HCT116 (cell line): ENCODE data around the gene TMEM187. TPM values are rescaled to one million over a fixed set of nuclear protein-coding genes. Genes with fewer than 3 reads are reported as not detected.

Source experiments
- ATAC-seq: fragments of 200-7000 bp; cut with Tn5 transposase; 2 replicates; pipeline ENCODE4 v1.9.1; 2020; ENCODE audit warnings: mild to moderate bottlenecking, moderate library complexity
- BruUV-seq: library from RNA; stranded (reverse); fragments of 400-500 nt; replicated peaks from 2 replicates; lab custom pipeline; 2021; lab: Mats Ljungman, UMichigan
- CTCF ChIA-PET: fragments of 300-600 bp; sonication (Branson Sonifier 250); formaldehyde crosslinking; loops from one replicate; lab custom pipeline; 2021; ENCODE audit warnings: antibody characterized with exemption; lab: Charles Lee
- POLR2A ChIA-PET: fragments of 300-600, 350-600 bp; sonication (Branson Sonifier 250); formaldehyde crosslinking; loops from one replicate; lab custom pipeline; 2021; ENCODE audit warnings: antibody characterized with exemption; lab: Charles Lee
- RAD21 ChIA-PET, 2 experiments: fragments of 300-600 bp; sonication (Branson Sonifier 250); formaldehyde crosslinking; loops; one replicate each; lab custom pipeline; 2023; ENCODE audit warnings: low total read pairs in 2 of 2; ENCODE audit not compliant: uncharacterized antibody in 2 of 2, unreplicated experiment in 2 of 2, low non-redundant PET in 1 of 2; lab: Charles Lee
- DNase-seq: peaks from one replicate; pipeline ENCODE4 v3.0.0-alpha.2; 2010; ENCODE audit warnings: low read depth, low spot score
- H2AFZ ChIP-seq: fragments of 200-600 bp; shearing (Covaris generic), sonication (generic); 2 replicates; pipeline ENCODE4 v1.6.1; 2017; ENCODE audit warnings: low read depth, mixed run types, mixed read lengths, antibody characterized with exemption, low read length; ENCODE audit not compliant: poor library complexity, severe bottlenecking
- H3K27ac ChIP-seq: 2 replicates; pipeline ENCODE4 v1.5.1; 2012; ENCODE audit warnings: low read depth, low read length
- H3K27me3 ChIP-seq: fragments of 200-600 bp; sonication (generic); 2 replicates; pipeline ENCODE4 v1.6.1; 2016; ENCODE audit warnings: mixed run types, low read length, mixed read lengths; ENCODE audit not compliant: insufficient read depth
- H3K36me3 ChIP-seq, 2 experiments: fragments of 200-500 bp in 1 of 2; fragments of 200-600 bp in 1 of 2; sonication (Bioruptor generic) in 1 of 2; sonication (generic) in 1 of 2; 2 replicates each; pipeline versions ENCODE4 v1.5.1 to v1.6.1; 2014 to 2016; ENCODE audit warnings: low read length in 2 of 2, inconsistent platforms in 1 of 2, mixed read lengths in 1 of 2, mixed run types in 1 of 2; ENCODE audit not compliant: insufficient read depth in 2 of 2, control insufficient read depth in 1 of 2
- H3K4me1 ChIP-seq, 2 experiments: fragments of 200-600 bp in 1 of 2; sonication (generic) in 1 of 2; 2 replicates each; pipeline versions ENCODE4 v1.5.1 to v1.6.1; 2012 to 2017; ENCODE audit warnings: low read length in 2 of 2, inconsistent platforms in 1 of 2, mild to moderate bottlenecking in 1 of 2, mixed read lengths in 1 of 2, mixed run types in 1 of 2, moderate library complexity in 1 of 2; ENCODE audit not compliant: insufficient read depth in 2 of 2, control insufficient read depth in 1 of 2
- H3K4me2 ChIP-seq: fragments of 200-600 bp; sonication (generic); 2 replicates; pipeline ENCODE4 v1.6.1; 2017; ENCODE audit warnings: mixed run types, low read length, mixed read lengths
- H3K4me3 ChIP-seq, 2 experiments: fragments of 200-600 bp in 1 of 2; sonication (generic) in 1 of 2; replicated peaks in 1 of 2; 2 replicates each; pipeline ENCODE4 v1.5.1; 2011 to 2016; ENCODE audit warnings: low read length in 2 of 2, control low read depth in 1 of 2, low read depth in 1 of 2, mild to moderate bottlenecking in 1 of 2, mixed read lengths in 1 of 2, mixed run types in 1 of 2
- H3K79me2 ChIP-seq: fragments of 200-600 bp; sonication (generic); 2 replicates; pipeline ENCODE4 v1.6.1; 2017; ENCODE audit warnings: mild to moderate bottlenecking, mixed run types, low read length, moderate library complexity, mixed read lengths; ENCODE audit not compliant: insufficient read depth
- H3K9ac ChIP-seq: fragments of 200-600 bp; sonication (generic); 2 replicates; pipeline ENCODE4 v1.6.1; 2016; ENCODE audit warnings: low read length, mixed read lengths
- H3K9me2 ChIP-seq: fragments of 200-600 bp; sonication (generic), shearing (Covaris generic); 2 replicates; pipeline ENCODE4 v1.6.1; 2017; ENCODE audit warnings: mixed run types, mild to moderate bottlenecking, moderate library complexity; ENCODE audit not compliant: insufficient read depth
- H3K9me3 ChIP-seq, 2 experiments: fragments of 200-500 bp in 1 of 2; fragments of 200-600 bp in 1 of 2; sonication (Bioruptor generic) in 1 of 2; sonication (generic) in 1 of 2; 2 replicates each; pipeline ENCODE4 v1.6.1; 2014 to 2017; ENCODE audit warnings: low read length in 2 of 2, mixed read lengths in 2 of 2, inconsistent platforms in 1 of 2, low read depth in 1 of 2, mild to moderate bottlenecking in 1 of 2, mixed run types in 1 of 2, moderate library complexity in 1 of 2; ENCODE audit not compliant: control insufficient read depth in 1 of 2, insufficient read depth in 1 of 2
- H4K20me1 ChIP-seq: fragments of 200-600 bp; sonication (generic), shearing (Covaris generic); 2 replicates; pipeline ENCODE4 v1.6.1; 2017; ENCODE audit warnings: mixed run types, mild to moderate bottlenecking, moderate library complexity; ENCODE audit not compliant: insufficient read depth
- EGR1 ChIP-seq: IDR thresholded peaks from 2 replicates; pipeline ENCODE4 v1.6.1; 2012; ENCODE audit warnings: low read depth
- EZH2 ChIP-seq: fragments of 200-600 bp; sonication (generic); IDR thresholded peaks from 2 replicates; pipeline ENCODE4 v1.6.1; 2017; ENCODE audit warnings: antibody characterized with exemption, mixed run types
- EZH2phosphoT487 ChIP-seq: fragments of 200-600 bp; IDR thresholded peaks from 2 replicates; pipeline ENCODE4 v1.6.1; 2018; ENCODE audit warnings: antibody characterized with exemption, borderline replicate concordance
- FOSL1 ChIP-seq: IDR thresholded peaks from 2 replicates; pipeline ENCODE4 v1.6.1; 2012; ENCODE audit warnings: low read depth
- JUND ChIP-seq: IDR thresholded peaks from 2 replicates; pipeline ENCODE4 v1.6.1; 2012
- POLR2AphosphoS5 ChIP-seq: IDR thresholded peaks from 2 replicates; pipeline ENCODE4 v1.6.1; 2011; ENCODE audit warnings: mild to moderate bottlenecking, low read depth, low read length, moderate library complexity
- RAD21 ChIP-seq: IDR thresholded peaks from 2 replicates; pipeline ENCODE4 v1.6.1; 2012; ENCODE audit warnings: low read depth, mild to moderate bottlenecking
- SP1 ChIP-seq: IDR thresholded peaks from 2 replicates; pipeline ENCODE4 v1.6.1; 2012; ENCODE audit warnings: low read depth
- TCF7L2 ChIP-seq: IDR thresholded peaks from 2 replicates; pipeline ENCODE4 v1.7.0; 2011; ENCODE audit warnings: borderline replicate concordance, inconsistent platforms; ENCODE audit not compliant: insufficient read depth, insufficient read length; ENCODE audit errors: extremely low read depth
- ZNF274 ChIP-seq: fragments of 200-500 bp; sonication (Bioruptor generic); IDR thresholded peaks from 2 replicates; pipeline ENCODE4 v1.6.1; 2014; ENCODE audit warnings: mild to moderate bottlenecking, low read depth, low read length, inconsistent platforms
- intact Hi-C: fragments of 100-400 bp; cut with micrococcal nuclease; formaldehyde crosslinking; loops from 2 replicates; pipeline ENCODE4 v1.10.0; 2022
- total RNA-seq: library from RNA; stranded (reverse); gene quantifications from one replicate; pipeline ENCODE4 v1.2.1, GENCODE V29; 2021; ENCODE audit not compliant: unreplicated experiment
- TF ChIP-seq, protein P1 (sequence below): IDR thresholded peaks from 2 replicates; pipeline ENCODE4 v1.6.1; 2011; ENCODE audit warnings: mild to moderate bottlenecking, low read length, moderate library complexity; ENCODE audit not compliant: insufficient replicate concordance; ENCODE audit errors: extremely low read depth
- TF ChIP-seq, protein P2 (sequence below): IDR thresholded peaks from 2 replicates; pipeline ENCODE4 v1.6.1; 2012

The TMEM187 gene
- total RNA-seq, 1 experiment from 2014 or later: 12.6 TPM

DNA sequence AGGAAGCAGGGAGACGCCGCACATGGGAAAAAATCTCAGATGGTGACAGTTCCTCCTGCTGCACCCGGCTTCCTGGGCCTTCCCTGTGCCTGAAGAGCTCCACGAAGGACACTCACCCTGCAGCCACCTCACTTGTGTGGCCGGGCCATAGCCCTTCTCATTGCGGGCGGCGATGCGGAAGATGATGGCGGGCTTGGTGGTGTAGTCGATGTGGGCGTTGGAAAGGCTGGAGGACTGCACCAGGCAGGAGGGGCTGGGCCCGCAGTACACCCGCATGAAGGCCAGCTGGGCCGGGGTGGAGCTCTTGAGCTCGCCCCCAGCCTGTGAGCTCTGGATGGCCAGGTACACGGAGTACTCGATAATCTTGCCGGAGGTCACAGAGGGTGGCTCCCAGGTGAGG, 22.4 kb upstream of the TMEM187 start:
- H4K20me1 ChIP-seq: no peaks in the 10 kb centered on the region
- TF ChIP-seq SP1 (no peak), JUND (no peak), EGR1 (no peak)
- TF ChIP-seq, protein P1, sequence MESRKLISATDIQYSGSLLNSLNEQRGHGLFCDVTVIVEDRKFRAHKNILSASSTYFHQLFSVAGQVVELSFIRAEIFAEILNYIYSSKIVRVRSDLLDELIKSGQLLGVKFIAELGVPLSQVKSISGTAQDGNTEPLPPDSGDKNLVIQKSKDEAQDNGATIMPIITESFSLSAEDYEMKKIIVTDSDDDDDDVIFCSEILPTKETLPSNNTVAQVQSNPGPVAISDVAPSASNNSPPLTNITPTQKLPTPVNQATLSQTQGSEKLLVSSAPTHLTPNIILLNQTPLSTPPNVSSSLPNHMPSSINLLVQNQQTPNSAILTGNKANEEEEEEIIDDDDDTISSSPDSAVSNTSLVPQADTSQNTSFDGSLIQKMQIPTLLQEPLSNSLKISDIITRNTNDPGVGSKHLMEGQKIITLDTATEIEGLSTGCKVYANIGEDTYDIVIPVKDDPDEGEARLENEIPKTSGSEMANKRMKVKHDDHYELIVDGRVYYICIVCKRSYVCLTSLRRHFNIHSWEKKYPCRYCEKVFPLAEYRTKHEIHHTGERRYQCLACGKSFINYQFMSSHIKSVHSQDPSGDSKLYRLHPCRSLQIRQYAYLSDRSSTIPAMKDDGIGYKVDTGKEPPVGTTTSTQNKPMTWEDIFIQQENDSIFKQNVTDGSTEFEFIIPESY: no peak
- TF ChIP-seq, protein P2, sequence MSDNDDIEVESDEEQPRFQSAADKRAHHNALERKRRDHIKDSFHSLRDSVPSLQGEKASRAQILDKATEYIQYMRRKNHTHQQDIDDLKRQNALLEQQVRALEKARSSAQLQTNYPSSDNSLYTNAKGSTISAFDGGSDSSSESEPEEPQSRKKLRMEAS: no peak
- DNase-seq (no peak), ATAC-seq (no peak)
- H3K9ac ChIP-seq: no peak overlapping the region
- H3K27me3 ChIP-seq: no peaks in the 10 kb centered on the region
- no peaks in the 10 kb centered on the region; the same call in 1 of the 2 replicates for H3K79me2 ChIP-seq
- POLR2A ChIA-PET: no interaction called here
- peaks cover 0 to 17% of the 10 kb centered on the region in 2 experiments; a peak in 1 of 4 replicates for H3K36me3 ChIP-seq
- no peaks in the 10 kb centered on the region; a peak in 1 of 4 replicates for H3K4me1 ChIP-seq
- CTCF ChIA-PET: no interaction called here
- intact Hi-C loops: no loop called here
- no peak overlapping the region for H3K4me2 ChIP-seq
- no peaks in the 10 kb centered on the region for H3K9me2 ChIP-seq
- no peak overlapping the region for H3K27ac ChIP-seq
- no TSS peak for BruUV-seq
- H3K4me3 ChIP-seq: no peak overlapping the region
- H2AFZ ChIP-seq: no peak overlapping the region
- H3K9me3 ChIP-seq: no peaks in the 10 kb centered on the region
- RAD21 ChIA-PET: no interaction called here

DNA sequence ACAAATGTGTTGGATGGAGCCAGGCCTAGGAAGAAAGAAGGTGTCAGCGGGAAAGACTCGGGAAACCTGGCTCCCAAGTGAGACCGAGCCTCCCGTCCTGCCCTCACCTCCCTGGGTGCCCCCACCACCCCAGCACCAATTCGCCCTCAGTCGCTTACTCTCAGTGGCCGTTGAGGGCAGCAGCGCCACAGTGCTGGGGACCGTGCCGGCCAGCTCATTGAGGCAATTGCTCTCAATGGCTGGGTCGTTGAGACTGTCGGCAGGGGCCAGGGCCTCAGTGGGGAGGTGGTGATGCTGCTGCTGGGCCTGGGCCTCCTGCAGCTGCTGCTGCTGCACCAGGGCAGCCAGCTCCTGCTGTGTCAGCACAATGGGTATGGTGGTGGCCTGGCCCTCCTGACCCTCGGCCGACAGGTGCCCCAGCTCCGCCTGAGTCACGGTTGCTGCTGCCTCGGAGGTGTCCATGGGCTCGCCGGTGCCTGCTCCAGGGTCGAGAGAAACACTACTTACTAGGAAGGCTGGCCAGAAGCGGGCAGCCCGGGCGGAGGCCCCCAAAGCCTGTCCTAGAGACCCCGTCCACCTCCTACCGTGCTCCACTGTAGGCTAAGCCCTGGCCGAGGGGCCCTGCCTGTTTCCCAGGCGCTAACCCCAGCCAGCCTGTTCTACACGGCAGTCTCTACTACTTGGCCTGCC, 20.7 kb upstream of the TMEM187 start:
- peaks cover 0 to 17% of the 10 kb centered on the region in 2 experiments; a peak in 1 of 4 replicates for H3K36me3 ChIP-seq

More for the DNA sequence above, 20.7 kb upstream of the TMEM187 start:
- Histone ChIP-seq H3K4me3 (no peak overlapping the region), H3K4me1 (no peaks in the 10 kb centered on the region; a peak in 1 of 4 replicates), H3K79me2 (no peaks in the 10 kb centered on the region; the same call in 1 of the 2 replicates), H3K27ac (no peak overlapping the region), H3K9me2 (no peaks in the 10 kb centered on the region), H3K9ac (no peak overlapping the region), H4K20me1 (no peaks in the 10 kb centered on the region), H3K9me3 (no peaks in the 10 kb centered on the region), H3K27me3 (no peaks in the 10 kb centered on the region), H2AFZ (no peak overlapping the region), H3K4me2 (no peak overlapping the region)
- intact Hi-C loops: loop anchor here (2.0 kb wide), 1 partner anchor 187 kb away; the partner anchor contains the start of gene PLXNB3
- POLR2A ChIA-PET: no interaction called here
- RAD21 ChIA-PET: no interaction called here
- DNase-seq: no peak
- CTCF ChIA-PET: no interaction called here
- TF ChIP-seq TCF7L2 (no peak), EZH2 (no peak), EZH2phosphoT487 (no peak), RAD21 (no peak), POLR2AphosphoS5 (no peak), FOSL1 (no peak), ZNF274 (no peak)
- TF ChIP-seq, protein P2: no peak
- no peak for ATAC-seq
- no TSS peak for BruUV-seq
